Right renal pelvis (tissue), 4 donors: Measurements from ENCODE around the gene LGALS9. TPM values are rescaled to one million over a fixed set of nuclear protein-coding genes. Genes with fewer than 3 reads are reported as not detected.

Source experiments
- DNase-seq, 4 donors: peaks; one replicate each; pipeline ENCODE4 v3.0.0-alpha.2; 2013; ENCODE audit warnings: low read depth in 4 of 4, low spot score in 3 of 4, missing footprints in 1 of 4
- polyA plus RNA-seq, 4 donors: library from polyadenylated mRNA; unstranded; fragments of 120-200 nt; gene quantifications; one replicate each; pipeline ENCODE4 v1.2.1, GENCODE V29; 2013; ENCODE audit not compliant: insufficient read length in 4 of 4

Gene LGALS9
- polyA plus RNA-seq, 4 donors, result 13.0 to 17.2 (median 15.3) TPM

DNA sequence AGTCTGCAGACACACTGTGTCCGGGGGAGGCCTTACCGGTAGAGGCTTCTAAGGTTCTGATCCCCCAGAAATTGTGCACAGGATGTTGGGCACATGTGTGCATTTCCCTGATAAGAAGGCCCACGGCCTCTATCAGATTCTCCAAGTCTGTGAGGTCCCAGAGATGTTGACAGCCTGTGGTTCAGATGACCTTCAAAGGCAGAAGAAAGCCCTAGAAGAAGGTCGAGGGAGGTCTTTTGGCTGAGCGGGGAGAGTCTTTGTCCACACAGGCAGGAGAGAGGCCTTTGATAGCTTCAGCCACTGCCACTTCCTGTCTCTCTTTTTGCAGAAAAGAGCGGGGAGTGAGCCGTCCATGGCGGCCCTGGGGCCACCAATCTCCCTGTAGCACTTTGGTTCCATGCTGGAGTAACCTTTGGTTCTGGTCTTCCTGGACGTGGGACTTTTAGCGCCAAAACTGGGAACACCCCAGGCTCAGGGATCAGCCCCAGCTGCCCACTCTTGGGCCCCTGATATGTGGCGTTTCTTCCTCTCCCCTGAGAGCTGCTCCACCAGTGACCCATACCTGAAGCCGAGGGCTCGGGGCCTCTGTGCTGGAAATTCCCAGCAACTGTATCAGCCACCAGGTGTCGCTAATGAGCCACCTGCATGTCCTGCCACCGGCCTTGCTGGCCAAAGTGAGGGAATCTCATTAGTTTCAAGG lies 28.1 kb upstream of the LGALS9 start:
- DNase-seq, result peak; percentile 68 to 72 (median 70)

DNA sequence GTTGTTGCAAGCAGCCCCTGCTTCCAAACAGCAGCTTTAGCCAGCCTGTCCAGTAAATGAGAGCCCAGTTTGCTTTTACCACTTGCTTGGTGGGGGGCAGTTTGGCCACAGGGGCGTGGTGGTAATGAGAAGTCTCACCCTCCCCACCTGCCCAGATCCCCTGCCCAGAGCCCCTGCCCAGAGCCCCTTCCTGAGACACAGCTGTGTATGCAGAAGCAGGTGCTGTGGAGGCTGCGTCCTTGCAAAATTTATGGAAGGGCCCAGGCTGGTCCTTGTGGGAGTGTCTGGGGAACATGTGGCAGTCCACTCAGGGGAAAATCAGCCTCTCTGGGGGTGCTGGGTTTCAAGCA lies 27.6 kb upstream of the LGALS9 start:
- no peak for DNase-seq

DNA sequence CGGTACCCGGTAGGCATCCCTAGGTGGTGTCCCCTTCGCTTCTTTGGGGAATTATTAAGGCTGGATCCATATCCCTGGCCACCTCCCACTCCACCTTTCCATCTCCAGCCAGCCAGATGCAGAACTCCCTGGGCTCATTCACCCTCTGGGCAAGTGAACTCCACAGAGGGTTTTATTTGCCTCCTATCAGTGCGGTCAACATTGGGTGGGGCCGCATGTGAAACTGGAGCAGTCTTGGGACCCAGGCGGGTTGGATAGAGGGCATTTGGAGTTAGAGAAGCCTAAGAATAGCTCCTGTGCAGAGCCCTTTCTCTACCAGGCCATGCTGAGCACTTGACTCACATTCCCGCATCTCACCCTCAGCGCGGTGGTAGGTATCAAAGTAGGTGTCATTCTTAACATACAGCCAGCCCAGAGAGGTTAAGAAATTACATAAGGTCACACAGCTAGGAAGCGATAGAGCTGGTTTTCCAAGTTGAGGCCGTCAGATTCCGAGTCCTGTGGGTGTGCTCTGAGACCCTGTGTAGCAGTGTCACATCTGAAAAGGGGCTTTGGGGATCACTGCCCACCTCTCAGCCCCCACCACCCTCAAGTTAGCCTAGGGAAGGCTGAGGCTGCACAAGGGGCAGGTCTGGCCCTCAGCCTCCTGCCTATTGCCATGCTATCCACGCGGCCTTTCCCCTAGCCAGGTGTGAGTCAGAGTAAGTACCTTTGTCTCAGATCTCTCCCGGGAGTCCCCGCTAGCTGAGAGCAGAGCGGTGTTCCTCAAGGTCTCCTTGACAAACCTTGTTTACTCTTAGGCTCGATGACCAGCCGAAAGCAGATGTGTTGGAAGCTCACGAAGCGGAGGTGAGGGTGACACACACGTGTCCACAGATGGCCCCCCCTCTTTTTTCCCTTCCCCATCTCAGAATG lies 26.9 kb upstream of the LGALS9 start:
- no peak for DNase-seq

DNA sequence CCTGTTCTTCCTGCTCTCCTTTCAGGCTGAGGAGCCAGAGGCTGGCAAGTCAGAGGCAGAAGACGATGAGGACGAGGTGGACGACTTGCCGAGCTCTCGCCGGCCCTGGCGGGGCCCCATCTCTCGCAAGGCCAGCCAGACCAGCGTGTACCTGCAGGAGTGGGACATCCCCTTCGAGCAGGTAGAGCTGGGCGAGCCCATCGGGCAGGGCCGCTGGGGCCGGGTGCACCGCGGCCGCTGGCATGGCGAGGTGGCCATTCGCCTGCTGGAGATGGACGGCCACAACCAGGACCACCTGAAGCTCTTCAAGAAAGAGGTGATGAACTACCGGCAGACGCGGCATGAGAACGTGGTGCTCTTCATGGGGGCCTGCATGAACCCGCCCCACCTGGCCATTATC lies 25.6 kb upstream of the LGALS9 start:
- no peak for DNase-seq

DNA sequence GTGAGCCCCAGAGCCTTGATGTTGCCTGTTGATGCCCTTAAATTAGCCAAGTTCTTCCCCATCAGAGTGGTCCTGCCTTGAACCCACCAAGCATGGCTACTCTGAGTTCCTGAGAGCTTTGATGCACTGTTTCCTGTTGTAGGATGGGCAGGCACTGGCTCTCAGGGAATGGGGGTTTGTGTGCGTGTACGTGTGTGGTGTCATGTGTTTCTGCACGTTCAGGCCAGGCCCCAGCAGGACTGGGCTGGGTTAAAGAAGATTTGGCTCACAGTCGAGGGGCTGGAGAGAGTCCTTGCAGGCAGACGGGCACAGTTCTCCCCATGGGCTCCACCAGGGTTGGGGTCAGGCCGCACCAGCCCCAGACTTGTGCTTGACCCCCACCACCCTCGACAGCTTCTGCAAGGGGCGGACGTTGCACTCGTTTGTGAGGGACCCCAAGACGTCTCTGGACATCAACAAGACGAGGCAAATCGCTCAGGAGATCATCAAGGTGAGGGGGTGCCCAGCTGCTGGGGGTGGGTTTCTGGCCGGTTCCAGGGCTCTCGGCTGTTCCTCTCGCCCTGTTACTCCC lies 23.4 kb upstream of the LGALS9 start:
- DNase-seq, result no peak

DNA sequence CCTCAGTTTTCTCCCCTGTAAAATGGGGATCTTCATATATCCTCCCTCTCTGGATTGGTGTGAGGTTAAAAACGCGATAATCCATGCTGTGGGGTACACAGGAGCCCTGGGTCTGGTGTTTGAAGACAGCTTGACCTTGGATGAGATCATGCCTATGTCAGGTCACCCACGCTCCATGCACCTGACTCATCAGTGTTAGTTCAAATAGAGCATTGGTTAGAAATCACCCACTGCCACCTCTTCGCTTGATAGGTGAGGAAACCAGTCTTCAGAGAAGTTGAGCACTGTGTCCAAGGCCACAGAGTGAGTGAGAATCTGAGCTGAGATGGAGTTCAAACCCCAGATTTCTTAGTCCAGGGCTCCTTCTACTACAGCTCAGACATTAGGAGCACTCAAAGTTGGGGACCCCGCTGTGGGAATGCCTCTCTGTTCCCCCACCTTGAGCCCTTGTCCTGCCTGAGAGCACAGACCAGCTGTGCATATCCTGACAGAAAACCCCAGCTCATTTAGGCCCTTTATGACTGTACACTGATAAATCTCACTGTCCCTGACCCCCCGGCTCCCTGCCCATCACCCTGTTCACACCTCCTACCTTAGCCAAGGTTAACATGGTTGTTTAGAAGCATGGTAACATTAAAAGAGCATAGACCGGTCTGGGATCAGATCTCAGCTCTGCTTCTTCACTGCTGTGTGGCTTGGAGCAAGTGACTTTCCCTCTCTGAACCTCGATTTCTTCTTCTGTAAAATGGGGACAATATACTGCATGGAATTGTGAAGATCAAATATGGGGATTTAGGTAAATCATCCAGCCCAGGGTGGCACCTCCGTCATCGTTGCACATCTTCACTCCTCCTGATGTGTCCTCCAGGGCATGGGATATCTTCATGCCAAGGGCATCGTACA lies 22.4 kb upstream of the LGALS9 start:
- no peak for DNase-seq

DNA sequence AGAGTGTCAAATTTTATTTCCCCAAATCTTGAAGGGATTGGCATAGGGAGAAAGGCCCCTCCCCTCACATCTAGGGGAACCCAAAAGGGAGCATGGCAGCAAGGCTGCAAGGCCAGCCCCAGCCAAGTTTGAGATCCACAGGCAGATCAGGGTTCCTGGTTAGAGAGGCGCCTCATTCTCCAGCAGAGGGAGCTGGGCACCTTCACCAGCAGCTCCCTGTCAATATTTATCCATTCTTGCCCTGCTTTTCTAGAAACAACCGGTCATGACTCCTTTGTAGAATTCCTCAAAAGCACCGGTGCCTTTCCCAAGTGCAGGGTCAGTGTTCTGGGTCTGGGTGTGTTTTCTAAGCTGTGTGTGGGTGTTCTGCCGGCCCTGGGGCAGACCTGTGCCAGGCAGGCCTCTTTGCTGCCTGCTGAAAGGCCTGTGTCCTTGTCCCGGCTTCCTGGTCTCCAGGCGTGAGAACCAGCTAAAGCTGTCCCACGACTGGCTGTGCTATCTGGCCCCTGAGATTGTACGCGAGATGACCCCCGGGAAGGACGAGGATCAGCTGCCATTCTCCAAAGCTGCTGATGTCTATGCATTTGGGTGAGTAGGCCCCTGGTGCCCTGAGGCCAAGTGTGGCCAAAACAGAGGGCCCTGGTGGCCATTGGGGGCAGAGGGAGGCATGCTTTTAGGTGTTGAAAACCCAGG lies 21.2 kb upstream of the LGALS9 start:
- peak in 3 of 4 donors; percentile 43 to 58 (median 54) for DNase-seq

DNA sequence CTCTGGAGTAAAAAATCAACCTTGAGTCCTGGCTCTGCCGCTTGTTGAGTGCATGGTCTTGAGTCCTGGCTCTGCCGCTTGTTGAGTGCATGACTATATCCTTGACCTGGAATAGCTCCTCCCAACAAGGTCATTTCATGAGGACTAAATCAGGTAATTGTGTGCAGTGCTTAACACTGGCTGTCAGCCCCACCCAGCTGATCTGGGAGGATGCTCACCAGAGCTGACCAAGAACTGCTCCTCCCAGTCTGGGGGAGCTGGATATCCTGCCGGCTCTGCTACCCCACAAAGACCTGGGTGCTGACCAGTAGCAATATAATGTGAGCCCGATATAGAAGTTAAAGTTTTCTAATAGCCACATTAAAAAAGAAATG lies 20.7 kb upstream of the LGALS9 start:
- DNase-seq, result no peak

DNA sequence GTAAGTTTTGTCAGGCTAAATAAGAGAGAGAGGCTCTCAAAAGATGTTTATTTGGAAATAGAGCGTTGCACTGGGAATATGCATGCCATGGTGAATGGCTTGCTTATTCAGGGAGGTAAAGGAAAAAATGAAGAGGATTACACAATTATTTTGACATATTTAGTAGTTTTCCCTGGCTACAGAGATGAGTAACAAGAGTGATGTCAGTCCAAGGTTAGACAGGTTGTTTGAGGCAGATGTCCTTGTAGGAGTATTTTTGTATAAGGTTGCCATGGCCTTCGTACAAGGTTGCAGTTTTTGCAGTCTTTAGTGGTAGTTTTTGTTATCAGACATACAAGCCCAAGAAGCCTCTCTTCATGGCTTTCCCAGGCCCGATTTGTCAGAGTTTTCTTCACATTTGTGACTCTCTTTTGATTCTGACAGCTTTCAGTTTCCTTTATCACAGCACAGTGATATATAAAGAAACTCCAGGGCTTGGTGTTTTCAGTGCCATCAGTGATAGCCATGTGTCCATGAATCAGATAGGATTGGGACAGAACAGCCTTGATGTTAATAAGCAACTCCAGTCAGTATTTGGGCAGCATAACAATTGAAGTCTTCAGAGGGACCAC lies 18.7 kb upstream of the LGALS9 start:
- DNase-seq, result no peak

DNA sequence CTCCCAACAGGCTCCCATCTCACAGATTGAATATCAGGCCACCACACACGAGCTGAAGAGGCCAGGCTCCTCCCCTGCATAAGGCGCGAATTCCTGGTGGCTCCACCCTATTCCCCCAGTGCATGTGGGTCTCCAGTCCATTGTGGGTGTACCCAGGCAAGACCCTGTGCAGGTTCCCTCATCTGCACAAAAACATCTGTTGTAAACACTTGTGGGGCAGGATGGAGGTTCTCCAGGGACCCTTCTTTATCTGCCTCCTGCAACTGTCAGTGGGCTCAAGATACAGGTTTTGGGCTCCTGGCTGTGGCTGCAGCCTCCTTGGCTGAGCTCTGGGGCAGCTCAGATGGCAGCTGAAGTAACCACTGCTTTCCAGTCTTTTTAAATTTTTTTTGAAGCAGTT lies 17.6 kb upstream of the LGALS9 start:
- no peak for DNase-seq

DNA sequence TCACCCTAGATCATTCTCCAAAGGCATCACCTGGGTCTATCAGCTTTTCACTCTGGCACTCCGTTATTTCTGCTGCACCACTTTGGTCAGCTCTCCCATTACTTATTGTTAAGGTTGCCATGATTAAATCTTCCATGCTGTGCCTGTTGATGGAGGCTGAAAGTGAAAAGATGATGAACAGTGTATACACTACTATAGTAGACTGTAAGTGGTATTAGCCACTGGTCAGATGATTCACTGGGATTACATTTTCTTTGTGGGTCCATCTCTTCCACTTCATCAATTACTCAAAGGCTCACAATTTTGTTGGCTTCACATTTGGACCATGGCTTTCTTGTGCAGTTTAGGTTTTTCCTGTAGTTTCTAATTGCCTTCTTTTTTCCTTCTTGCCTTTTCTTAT lies 15.9 kb upstream of the LGALS9 start:
- DNase-seq, result no peak

DNA sequence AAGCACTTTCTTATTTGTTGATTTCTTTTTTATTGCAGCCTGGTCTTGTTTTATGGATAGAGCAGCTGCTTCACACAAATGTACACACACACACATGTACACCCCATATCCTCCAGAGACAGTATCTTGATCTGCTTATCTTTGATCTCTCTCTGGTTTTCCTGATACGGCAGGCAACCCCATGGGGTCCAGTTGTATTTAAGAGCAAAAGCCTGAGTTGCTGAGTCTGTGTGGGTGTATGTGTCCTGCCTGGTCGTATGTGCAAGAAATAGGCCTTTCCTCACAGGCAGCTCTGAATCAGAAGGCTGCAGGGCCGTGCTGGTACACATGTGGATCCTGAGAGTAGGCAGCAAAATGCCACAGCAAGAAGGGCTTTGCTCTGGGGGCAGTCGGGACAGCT lies 14.6 kb upstream of the LGALS9 start:
- no peak for DNase-seq

DNA sequence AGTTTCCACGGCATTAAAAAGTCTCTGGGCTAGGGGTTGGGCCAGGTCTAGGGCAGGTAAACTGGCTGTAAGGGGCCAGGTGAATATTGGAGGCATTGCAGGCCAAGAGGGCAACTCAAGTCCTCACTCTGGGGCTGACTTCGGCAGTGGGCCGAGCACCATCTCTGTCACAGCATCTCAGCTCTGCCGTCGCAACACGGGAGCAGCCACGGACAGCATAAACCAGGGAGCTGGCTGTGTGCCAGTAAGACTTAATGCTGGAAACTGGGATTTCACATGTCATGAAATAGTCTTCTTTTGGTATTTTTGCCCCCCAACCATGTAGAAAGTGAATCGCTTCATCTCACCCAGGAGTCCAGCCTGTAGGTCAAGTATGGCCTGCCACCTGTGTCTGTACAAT lies 12.6 kb upstream of the LGALS9 start:
- DNase-seq, result no peak

DNA sequence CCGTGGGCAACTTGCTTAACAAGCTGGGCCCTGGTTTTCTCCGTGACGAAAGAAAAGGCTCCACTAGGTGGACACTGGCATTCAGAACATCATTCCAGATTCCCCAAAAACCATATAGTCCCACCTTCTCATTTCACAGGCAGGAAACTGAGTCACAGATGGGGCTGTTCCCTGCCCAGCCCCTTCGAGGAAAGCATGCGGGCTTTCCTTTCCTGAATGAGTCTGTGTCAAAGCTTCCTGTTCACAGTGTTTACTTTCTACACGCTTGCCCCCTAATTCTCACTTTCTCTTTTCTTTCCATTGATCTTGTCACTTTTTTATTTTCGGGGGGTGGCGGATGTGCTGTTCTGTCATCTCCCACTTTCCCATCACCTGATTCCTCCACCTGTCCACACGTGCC lies 10.3 kb upstream of the LGALS9 start:
- no peak for DNase-seq

DNA sequence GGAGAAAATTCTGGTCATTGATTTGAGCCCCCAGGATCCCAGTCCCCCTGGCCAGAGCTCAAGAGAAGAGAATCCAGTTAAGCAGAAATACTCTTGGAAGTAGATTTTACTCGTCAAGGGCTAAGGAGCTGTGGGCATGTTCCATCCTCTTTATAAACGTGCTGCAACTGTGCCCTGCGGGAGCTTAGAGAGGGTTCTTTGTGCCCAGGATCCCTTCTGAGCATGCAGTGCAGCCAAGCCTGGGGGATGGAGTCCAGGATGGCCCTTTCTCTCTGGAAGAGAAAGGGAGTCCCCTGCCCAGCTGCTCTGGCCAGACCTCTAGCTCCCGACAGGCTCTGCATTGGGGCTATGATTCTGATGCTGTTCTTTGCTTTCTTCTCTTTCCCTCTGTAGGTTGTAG lies 9.5 kb upstream of the LGALS9 start:
- no peak for DNase-seq

DNA sequence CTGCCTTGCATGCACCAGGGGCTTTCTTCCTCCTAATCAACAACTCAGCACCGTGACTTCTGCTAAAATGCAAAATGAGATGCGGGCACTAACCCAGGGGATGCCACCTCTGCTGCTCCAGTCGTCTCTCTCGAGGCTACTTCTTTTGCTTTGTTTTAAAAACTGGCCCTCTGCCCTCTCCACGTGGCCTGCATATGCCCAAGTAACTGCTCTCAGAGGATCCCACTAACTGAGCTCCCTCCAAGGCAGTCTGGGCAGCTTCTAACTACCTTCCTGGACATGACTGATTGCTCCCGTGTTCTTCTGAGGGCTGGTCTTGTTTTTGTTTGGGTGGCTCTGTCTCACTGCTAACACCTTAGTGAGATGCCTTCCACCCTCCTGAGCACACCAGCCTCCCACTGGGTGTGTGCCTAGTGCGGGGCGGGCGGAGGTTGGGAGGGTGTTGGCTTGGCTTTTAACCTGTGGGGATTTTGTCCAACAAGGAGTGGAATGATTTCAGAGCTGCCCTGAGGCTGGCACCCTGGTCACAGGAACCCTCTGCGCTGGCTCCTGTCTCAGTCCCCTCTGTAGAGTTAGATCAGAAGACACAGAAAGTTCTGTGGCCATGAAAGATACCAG lies 8.9 kb upstream of the LGALS9 start:
- DNase-seq, result no peak

DNA sequence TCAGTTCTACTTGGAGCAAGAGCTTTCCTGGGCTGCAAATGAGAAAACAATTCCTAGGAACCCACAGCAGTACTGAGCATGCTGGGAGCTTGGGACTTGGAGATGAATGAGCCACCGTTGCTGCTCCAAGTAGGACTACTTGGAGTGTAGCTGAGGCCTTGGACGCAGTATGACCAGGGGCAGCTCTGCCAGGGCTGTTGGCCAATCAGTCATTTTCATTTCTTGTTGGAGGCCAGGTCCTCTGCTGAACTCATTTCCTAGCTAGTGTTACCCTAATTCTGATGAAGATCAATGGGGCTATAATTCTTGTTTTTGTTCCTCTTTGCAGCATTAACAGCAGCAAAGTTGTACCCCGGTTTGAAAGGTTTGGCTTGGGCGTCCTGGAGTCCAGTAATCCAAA lies 8.0 kb upstream of the LGALS9 start:
- no peak for DNase-seq

DNA sequence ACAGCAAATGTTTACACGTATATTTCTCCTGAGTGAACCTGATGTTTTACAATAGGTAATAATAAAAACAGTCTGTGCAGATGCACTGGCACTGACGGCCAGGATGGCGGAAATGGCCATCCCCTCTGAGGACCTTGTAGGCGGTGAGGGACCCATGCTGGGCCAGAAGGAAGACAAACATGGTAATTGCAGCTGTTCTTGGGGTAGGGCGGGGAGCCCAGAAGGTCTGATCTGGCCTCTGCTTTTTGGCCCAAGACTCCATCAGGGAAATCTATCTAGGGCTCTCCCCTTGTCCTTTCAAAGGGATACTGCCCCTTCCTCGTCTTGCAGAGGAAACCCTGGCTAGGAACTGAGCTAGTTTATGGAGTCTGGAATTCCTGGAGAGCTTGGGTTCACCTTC lies 7.4 kb upstream of the LGALS9 start:
- DNase-seq, result no peak

DNA sequence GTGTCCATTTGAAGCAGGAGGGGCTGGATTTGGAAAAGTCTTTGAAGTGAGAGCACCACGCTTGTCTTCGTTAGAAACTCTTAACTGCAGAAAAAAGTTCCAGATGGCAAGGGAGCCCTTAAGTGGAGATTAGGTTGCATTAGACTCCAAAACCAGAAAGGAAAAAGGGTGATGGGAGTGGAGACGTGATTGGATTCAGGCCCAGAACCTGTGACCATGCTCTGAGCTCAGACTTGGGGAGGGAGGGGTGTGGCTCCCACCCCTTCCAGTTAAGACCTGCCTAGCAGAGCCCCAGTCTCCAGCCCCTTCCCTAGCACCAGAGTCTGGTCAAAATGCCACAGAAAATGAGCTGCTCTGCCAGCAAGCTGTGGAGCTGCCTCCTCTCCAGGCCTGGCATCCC lies 6.4 kb upstream of the LGALS9 start:
- no peak for DNase-seq
